Measurements from ENCODE around the gene TM9SF4. TPM values are rescaled to one million over a fixed set of nuclear protein-coding genes. Genes with fewer than 3 reads are reported as not detected.

The TM9SF4 gene
- total RNA-seq, 4 donors from 2014 or later = 35.5 to 44.8 (median 42.6) TPM

DNA sequence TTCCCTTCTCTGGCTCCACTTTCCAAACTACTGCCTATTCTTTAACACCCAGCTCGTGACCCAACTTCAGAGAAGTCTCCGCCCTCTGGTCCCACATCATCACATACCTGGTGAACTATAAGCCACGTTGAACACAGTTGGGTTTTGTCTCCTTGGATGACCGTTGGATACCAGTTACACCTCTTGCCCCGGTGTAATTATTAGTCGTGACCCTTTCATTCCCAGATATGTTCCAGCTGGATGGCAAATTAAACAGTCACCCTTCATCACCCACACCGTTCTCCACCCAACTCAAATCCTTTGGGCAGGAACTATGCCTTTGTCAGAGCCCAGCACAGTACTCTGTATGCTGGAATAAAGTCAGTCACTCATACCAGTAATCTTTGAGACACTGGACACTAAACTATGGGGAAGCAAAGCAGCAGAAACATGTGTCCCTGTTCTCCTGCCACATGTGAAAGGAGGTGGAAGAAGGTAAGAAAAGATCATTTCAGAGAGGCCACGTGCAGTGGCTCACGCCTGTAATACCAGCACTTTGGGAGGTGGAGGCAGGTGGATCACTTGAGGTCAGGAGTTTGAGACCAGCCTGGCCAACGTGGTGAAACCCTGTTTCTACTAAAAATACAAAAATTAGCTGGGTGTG lies 75.6 kb downstream of the TM9SF4 start:
- Histone ChIP-seq H3K27ac (no peak overlapping the region), H3K4me1 (peaks cover 10 to 18% (median 15%) of the 10 kb centered on the region in 4 donors), H3K36me3 (no peaks in the 10 kb centered on the region), H3K4me3 (no peak overlapping the region), H3K27me3 (no peaks in the 10 kb centered on the region), H3K9me3 (no peaks in the 10 kb centered on the region)
- intact Hi-C loops (cut with DNase I; ENCODE audit: low total_unique reads) = loop anchor here (10.0 kb wide), 1 partner anchor 300 kb away; no protein-coding TSS in a partner anchor
- 74 to 84% methylated on average over 5 to 10 of the region's 10 CpGs for WGBS, 2 donors (ENCODE audit: low coverage in 1 of 2)
- TF ChIP-seq CTCF (IDR thresholded peaks at IDR 0.05) (no peak), POLR2A (IDR thresholded peaks at IDR 0.05) (no peak), POLR2AphosphoS5 (IDR thresholded peaks at IDR 0.05) (no peak), EP300 (IDR thresholded peaks at IDR 0.05; ENCODE audit: low read depth) (no peak)
- in situ Hi-C loops (cut with MboI; ENCODE audit: low pct_ligation_motif_present in 1 of 4, low pct_unique_long_range_greater_than_20kb in 1 of 4, low sequenced_read_pairs in 3 of 4) = no loop called here
- no peak for DNase-seq

- DNase-seq = no peak
- intact Hi-C loops (cut with DNase I; ENCODE audit: low total_unique reads) (loop anchor here (10.0 kb wide), 1 partner anchor 298 kb away; no protein-coding TSS in a partner anchor), in situ Hi-C loops (cut with MboI; ENCODE audit: low pct_ligation_motif_present in 1 of 4, low pct_unique_long_range_greater_than_20kb in 1 of 4, low sequenced_read_pairs in 3 of 4) (no loop called here)
- H3K27me3 ChIP-seq = no peaks in the 10 kb centered on the region
- H3K9me3 ChIP-seq = no peaks in the 10 kb centered on the region
- H3K36me3 ChIP-seq = no peaks in the 10 kb centered on the region
- H3K4me3 ChIP-seq = no peak overlapping the region
- no peak overlapping the region for H3K27ac ChIP-seq
- H3K4me1 ChIP-seq = peaks cover 10 to 18% (median 15%) of the 10 kb centered on the region in 4 donors
- no peak for TF ChIP-seq EP300 (IDR thresholded peaks at IDR 0.05; ENCODE audit: low read depth)
- no peak for TF ChIP-seq POLR2AphosphoS5 (IDR thresholded peaks at IDR 0.05)
- TF ChIP-seq POLR2A (IDR thresholded peaks at IDR 0.05) = no peak
- no peak for TF ChIP-seq CTCF (IDR thresholded peaks at IDR 0.05)
- 100% methylated on average over 1 of the region's 1 CpG; no CpG with 5 or more reads in 1 of the 2 donors for WGBS, 2 donors (ENCODE audit: low coverage in 1 of 2)
Measured at GRCh38 chr20:32186506-32186905, 77.0 kb downstream of the TM9SF4 start.

- no peak overlapping the region for H3K4me3 ChIP-seq
Measured at GRCh38 chr20:32188376-32189122, 79.0 kb downstream of the TM9SF4 start.

More at GRCh38 chr20:32188376-32189122, 79.0 kb downstream of the TM9SF4 start:
- intact Hi-C loops (cut with DNase I; ENCODE audit: low total_unique reads) (loop anchor here (10.0 kb wide), 1 partner anchor 296 kb away; no protein-coding TSS in a partner anchor), in situ Hi-C loops (cut with MboI; ENCODE audit: low pct_ligation_motif_present in 1 of 4, low pct_unique_long_range_greater_than_20kb in 1 of 4, low sequenced_read_pairs in 3 of 4) (no loop called here)
- Histone ChIP-seq H3K4me1 (peaks cover 10 to 13% (median 12%) of the 10 kb centered on the region in 4 donors), H3K9me3 (no peaks in the 10 kb centered on the region), H3K27ac (no peak overlapping the region), H3K27me3 (no peaks in the 10 kb centered on the region), H3K36me3 (no peaks in the 10 kb centered on the region)
- TF ChIP-seq EP300 (IDR thresholded peaks at IDR 0.05; ENCODE audit: low read depth) = no peak
- no peak for TF ChIP-seq POLR2A (IDR thresholded peaks at IDR 0.05)
- no peak for TF ChIP-seq CTCF (IDR thresholded peaks at IDR 0.05)
- TF ChIP-seq POLR2AphosphoS5 (IDR thresholded peaks at IDR 0.05) = no peak
- WGBS, 2 donors (ENCODE audit: low coverage in 1 of 2) = 92% methylated on average over 17 of the region's 17 CpGs; no CpG with 5 or more reads in 1 of the 2 donors
- DNase-seq = no peak

Measured in transverse colon (tissue), 4 donors.